ENCODE measurements around the gene ATP5ME.
"Not testable (repeated sequence)": the region's sequence is repeated elsewhere in the genome, so short reads cannot be mapped to it uniquely, and the experiment has no call there.

ATP5ME gene

GRCh38 chr4:704971-705277 is 30.8 kb upstream of the ATP5ME start:
- FAIRE-seq: no peak

DNA sequence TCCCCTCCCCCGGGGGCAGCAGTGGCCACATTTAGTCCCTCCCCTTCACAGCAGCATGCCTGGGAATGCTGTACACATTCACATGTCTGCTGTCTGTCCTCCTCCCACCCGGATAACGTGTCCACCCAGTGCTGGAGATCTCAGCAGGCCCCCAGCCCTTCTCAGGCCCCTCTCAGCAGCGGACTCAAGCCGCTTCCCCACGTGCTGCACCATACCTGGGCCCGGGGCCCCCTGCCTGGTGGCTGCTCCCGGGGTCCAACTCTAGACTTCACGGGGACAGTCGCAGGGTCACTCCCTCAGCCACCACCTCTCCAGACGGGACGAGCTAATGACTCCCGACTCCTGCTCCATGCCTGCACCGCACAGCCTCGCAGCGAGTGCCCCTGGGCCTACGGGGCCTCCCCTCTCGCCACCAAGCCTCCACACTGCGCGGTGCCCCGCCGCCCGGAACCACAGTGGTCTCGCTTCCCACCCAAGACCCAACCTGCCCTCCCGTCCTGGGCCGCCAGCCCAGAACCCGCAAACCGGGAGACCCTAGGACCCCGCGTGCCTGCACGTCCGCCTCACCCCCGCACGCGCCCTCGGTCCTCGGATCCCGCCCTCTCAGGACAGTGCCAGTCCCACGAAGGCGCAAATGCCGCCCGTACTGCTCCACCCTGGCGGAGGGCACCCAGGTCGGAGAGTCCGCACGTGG is 30.3 kb upstream of the ATP5ME start:
- FAIRE-seq: no peak

GRCh38 chr4:703336-704197 is 29.5 kb upstream of the ATP5ME start:
- no peak for FAIRE-seq

DNA sequence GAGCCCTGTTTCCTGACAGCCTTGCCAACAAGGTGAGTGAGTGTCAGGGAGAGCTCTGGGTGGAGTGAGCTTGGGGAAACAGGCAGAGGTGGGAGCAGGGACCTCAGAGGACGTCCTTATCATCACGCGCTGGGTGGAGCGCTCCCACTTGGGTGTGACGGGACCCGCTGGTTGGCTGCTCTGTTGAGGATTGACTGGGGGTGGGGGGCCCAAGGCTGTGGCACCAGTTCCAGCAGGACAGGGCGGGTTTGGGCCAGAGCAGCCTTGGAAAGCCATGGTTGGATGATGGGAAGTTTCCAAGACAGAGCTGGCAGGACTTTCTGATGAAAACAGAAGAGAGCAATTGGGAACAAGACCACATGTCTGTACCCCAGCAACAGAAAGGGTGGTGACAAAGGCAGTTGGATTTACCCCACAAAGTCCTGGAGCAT is 28.6 kb upstream of the ATP5ME start:
- no peak for FAIRE-seq

GRCh38 chr4:700587-701264 is 26.6 kb upstream of the ATP5ME start:
- FAIRE-seq: no peak

DNA sequence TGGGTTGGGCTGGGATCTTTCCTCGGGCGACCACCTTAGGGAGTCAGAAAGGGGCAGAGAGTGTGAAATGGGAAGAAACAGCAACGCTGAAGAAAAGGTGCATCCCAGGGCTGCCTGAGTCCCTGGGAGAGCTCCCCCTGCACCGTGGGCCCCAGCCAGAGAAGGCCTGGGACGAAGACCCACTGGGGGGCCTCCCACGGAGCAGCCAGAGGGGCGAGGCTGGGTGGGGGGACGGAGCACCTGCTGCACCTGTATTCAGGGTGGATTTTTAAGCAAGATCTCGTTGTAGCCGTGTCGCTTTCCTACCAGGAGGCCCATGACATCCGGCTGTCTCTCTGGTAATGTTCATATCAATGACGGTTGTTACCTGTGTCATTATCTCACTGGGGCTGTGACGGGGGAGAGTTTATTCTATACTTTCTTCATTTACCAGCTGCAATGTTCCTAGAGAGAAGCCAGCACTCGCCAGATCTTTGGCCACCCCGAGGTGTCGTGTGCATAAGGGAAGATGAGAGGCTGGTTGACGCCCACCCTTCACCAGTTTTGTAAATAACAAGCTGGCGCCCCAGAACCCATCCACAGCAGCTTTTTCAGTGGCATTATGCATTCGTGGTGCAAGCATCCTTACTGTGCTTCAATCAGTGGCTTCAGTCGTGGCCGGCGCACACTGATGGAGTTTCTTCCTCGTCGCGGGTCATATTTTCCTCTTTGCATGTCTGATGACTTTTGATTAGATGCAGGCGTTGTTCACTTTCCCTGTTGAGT is 25.9 kb upstream of the ATP5ME start:
- no peak for FAIRE-seq

- FAIRE-seq: not testable (repeated sequence)
These were observed 20.4 kb upstream of the ATP5ME start for GRCh38 chr4:694341-694940.

GRCh38 chr4:692771-693554 is 18.9 kb upstream of the ATP5ME start:
- no peak for FAIRE-seq

DNA sequence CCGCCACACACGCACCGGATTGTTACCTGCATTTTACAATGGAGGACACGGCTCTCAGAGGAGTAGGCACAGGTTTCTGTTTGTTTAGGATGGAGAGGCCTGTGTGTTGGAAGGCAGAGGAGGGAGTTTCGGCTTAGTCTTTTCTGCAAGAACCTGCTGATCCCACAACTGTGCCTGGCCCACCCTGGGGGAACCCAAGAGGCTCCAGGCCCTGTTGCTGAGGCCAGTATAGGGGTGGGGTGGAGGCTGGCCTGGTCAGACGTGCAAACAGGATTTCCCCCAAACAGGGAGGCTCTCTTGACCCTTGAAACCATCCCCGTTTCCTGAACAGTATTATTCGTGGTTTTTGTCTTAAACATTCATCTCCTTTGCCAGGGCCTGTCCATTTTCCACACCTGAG is 15.6 kb upstream of the ATP5ME start:
- FAIRE-seq: no peak

DNA sequence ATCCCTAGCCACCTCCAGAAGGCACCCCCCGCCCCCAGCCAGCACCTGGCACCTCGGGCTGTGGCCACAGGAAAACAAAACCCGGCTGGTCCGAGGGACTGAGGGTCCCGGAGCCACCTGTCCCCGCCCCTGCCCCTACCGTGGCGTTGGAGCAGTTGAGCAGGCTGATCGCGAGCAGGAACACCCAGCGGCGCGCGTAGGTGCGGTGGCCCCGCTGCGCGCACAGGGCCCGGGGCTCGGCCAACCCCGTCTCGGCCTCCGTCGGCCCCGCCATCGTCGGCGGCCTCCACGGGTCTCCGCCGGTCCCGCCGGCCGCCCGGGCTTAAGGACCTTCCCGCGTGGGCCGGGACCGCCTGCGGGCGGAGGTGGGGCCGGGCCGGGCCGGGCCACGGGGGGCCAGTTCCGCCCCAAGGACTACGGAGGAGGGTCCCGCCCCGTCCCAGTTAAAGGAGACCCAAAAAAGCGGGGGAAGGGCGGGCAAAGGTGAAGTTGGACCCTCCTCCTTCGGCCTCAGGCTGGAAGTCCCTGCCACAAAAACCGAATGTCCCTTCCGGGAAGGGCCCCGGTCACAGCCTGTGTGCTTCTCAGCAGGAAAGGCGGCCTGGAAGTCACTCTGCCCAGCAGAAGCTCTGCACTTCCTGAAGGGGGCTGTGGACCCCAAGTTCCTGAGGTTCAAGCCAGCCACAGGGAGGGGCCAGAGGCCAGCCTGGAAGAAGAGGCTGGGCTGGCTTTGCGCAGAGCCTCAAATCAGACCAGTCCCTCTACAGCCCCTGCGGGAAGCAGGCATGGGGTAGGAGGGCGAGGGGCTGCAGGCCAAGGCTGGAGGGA is 15.0 kb upstream of the ATP5ME start, which contains the start of gene SLC49A3:
Gene SLC49A3, minus strand, starts transcription at position 298 of the 828 bp plus-strand sequence. Its CDS starts 24 bp downstream, at position 274.
- FAIRE-seq: no peak

- FAIRE-seq: no peak
These were observed 14.1 kb upstream of the ATP5ME start for GRCh38 chr4:687971-688853.

DNA sequence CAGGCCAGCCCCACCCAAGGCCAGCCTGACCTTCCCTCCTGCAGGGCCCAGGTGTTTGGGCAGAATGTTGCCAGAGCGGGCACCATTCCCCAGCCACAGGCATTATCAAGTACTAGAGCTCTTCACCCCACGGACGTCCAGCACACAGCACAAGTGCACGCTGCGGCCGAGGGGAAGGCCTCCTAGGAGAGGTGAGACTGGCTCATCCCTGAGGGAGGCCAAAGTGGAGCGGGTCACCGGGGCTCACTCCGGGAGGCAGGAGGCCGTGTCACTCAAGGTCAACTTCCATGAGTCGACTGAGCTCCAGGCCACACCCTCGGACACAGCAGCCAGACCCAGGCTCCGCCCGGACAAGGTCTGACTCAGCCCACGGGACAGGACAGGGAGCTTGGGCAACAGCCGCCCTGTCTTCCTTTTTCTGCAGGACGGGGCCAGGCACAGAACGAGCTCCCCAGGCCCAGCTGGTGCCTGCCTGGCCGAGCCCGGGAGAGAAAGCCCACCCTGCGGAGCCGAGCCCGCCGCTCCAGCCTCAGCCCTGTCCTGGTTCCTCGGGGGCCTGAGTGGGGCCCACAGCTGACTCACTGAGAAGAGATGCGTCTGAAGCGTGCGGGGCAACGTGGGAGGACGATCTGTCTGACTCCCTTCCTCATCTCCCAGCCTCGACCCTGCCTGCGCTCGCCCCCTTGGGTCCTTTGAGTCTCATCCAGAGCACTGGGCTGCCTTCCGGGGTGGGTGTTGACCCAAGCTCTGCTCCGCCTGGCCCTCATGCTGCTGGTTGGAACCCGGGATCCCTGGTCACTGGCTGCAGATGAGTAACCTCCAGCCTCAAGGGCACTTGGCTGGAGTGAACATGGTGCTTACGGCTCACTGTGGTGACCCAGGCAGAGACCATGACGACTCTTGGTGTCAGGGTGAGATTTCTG is 13.2 kb upstream of the ATP5ME start:
- no peak for FAIRE-seq

DNA sequence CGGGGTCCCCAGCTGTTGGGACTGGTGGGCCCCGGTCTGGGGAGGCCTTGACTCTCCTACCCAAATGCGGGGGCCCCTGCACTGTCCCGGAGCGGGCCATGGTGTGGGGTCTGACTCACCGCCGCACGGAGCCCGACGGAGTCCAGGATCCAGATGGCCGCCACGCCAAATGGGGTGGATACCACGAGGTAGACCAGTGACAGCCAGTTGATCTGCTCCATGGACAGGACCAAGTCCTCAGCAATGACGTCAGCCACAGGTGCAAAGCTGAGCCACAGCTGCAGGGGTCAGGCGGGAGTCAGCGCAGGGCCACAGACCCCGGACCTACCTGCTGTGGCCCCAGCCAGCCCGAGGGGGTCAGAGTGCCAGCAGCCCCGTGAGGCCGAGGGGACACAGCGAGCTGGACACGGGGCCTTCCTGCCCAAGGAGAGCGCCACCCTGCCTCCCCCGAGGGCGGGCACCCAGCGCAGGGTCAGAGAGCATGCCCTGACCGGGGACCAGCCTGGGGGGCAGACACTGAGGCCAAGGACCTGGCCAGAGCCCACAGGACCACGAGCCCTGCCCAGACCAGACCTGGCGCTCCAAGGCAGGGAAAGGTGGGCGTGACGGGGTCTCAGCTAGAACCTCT is 12.5 kb upstream of the ATP5ME start:
- FAIRE-seq: no peak

DNA sequence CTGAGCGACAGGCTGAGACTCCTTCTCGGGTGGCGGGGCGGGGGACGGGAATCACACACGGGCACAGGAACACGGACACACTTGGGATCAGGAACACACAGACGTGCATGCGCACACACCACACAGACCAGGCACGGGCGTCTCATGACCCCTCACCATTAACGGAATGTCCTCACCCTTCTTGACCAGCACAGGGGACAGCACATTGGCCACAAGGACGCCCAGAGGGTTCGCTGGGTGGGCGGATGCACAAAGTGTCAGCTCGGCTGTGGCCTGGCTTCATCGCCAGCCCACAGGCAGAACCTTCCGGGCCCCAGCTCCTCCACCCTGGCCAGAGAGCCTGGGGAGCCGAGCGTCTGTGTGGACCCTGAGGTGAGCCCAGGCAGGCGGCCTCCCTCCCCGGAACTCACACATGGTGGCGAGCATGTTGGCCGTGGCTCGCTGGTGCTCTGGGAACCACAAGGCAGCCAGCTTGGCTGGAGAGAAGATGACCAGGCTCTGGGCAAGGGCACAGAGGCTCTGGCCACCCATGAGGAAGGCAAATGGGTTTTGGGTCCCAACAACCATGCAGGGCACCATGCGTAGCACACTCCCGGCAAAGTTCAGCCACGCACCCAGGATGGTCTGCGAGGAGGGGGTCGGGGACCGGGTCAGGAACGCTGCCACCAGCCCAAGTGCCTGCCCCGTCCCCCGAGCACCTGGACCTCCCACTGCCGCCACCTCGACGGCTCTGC is 11.8 kb upstream of the ATP5ME start:
- FAIRE-seq: no peak

- no peak for FAIRE-seq
These were observed 10.7 kb upstream of the ATP5ME start for GRCh38 chr4:684623-685327.

- no peak for FAIRE-seq
These were observed 10.0 kb upstream of the ATP5ME start for GRCh38 chr4:683982-684622.

Data from islet of Langerhans (tissue), 1 donor.